ENCODE measurements around the gene ASIC2.

The ASIC2 gene

GRCh38 chr17:33127706-33128105 lies 165.4 kb downstream of the ASIC2 start:
- no peak overlapping the region for H3K4me3 ChIP-seq (ENCODE audit: low read depth, low read length)
- no peak for TF ChIP-seq CTCF (IDR thresholded peaks at IDR 0.05; ENCODE audit: low read depth, low read length)

GRCh38 chr17:33126086-33126485 lies 167.0 kb downstream of the ASIC2 start:
- no peak overlapping the region for H3K4me3 ChIP-seq (ENCODE audit: low read depth, low read length)
- TF ChIP-seq CTCF (IDR thresholded peaks at IDR 0.05; ENCODE audit: low read depth, low read length): no peak

DNA sequence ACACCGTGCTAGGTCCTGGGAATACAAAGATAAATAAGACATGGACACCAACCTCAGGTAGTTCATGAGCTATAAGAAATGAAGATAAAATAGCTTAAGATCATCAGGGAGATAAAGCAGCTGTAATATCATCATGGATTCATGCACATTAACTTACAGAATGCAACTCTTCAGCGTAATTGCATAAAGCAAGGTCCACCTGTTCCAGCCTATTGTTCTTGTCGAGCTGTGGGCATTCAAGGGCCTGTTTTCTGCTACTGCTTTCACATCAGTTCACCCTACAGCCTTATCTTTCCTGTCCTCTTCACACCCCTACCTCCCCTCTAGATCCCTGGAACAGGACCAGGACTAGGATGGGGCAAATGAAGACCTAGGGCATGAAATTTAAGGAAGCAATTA lies 167.5 kb downstream of the ASIC2 start:
- no peak overlapping the region for H3K4me3 ChIP-seq (ENCODE audit: low read depth, low read length)
- no peak for TF ChIP-seq CTCF (IDR thresholded peaks at IDR 0.05; ENCODE audit: low read depth, low read length)

GRCh38 chr17:33124871-33125551 lies 168.1 kb downstream of the ASIC2 start:
- TF ChIP-seq CTCF (IDR thresholded peaks at IDR 0.05; ENCODE audit: low read depth, low read length): no peak
- no peak overlapping the region for H3K4me3 ChIP-seq (ENCODE audit: low read depth, low read length)

DNA sequence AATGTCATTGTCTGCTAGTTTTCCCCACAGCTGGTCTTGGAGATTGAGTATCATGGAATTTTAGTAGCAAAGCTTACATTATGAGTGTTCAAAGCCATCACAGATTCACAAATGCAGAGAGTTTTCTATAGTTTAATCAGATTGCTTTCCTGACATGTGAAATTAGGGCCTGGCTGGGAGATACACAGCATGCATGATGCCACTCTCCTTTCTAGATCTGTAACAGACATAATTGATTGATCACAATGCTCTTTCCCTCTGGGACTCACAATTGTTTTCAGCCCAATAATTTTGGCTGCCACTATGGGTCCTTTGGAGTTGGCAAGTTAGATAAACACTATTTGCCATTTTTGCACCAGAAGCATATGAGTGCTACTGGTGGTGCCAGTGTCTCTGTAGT lies 168.9 kb downstream of the ASIC2 start:
- no peak for TF ChIP-seq CTCF (IDR thresholded peaks at IDR 0.05; ENCODE audit: low read depth, low read length)
- no peak overlapping the region for H3K4me3 ChIP-seq (ENCODE audit: low read depth, low read length)

- no peak for TF ChIP-seq CTCF (IDR thresholded peaks at IDR 0.05; ENCODE audit: low read depth, low read length)
- H3K4me3 ChIP-seq (ENCODE audit: low read depth, low read length): no peak overlapping the region
These were observed 171.3 kb downstream of the ASIC2 start for GRCh38 chr17:33121756-33122155.

GRCh38 chr17:33121272-33121671 lies 171.8 kb downstream of the ASIC2 start:
- TF ChIP-seq CTCF (IDR thresholded peaks at IDR 0.05; ENCODE audit: low read depth, low read length): no peak

More at GRCh38 chr17:33121272-33121671, 171.8 kb downstream of the ASIC2 start:
- no peak overlapping the region for H3K4me3 ChIP-seq (ENCODE audit: low read depth, low read length)
